Mesodermal cell (in vitro differentiated cells): ENCODE results near the gene DST.

ENCODE experiments used
- H3K27ac ChIP-seq: 2 replicates; pipeline ENCODE4 v1.7.0; 2013; ENCODE audit warnings: mild to moderate bottlenecking, low read depth, low read length, moderate library complexity; ENCODE audit not compliant: severe bottlenecking
- H3K36me3 ChIP-seq: 2 replicates; pipeline ENCODE4 v1.7.1; 2013; ENCODE audit warnings: mild to moderate bottlenecking, low read length, moderate library complexity; ENCODE audit not compliant: control insufficient read depth, insufficient read depth
- H3K4me1 ChIP-seq: one replicate; pipeline ENCODE4 v1.7.1; 2013; ENCODE audit warnings: mild to moderate bottlenecking, low read length; ENCODE audit not compliant: insufficient read depth, control insufficient read depth, poor library complexity, severe bottlenecking
- H3K4me3 ChIP-seq: 2 replicates; pipeline ENCODE4 v1.7.0; 2013; ENCODE audit warnings: low read length, control low read depth, mild to moderate bottlenecking; ENCODE audit not compliant: insufficient read depth, poor library complexity, severe bottlenecking; ENCODE audit errors: extremely low read depth
- H3K9me3 ChIP-seq: 2 replicates; pipeline ENCODE4 v1.7.1; 2013; ENCODE audit warnings: mild to moderate bottlenecking, low read length, moderate library complexity; ENCODE audit not compliant: control insufficient read depth
- WGBS, 2 experiments: methylation state at CpG; one replicate each; pipeline ENCODE4 v1.1.5; 2013; ENCODE audit warnings: missing lambda C conversion rate in 2 of 2; ENCODE audit not compliant: insufficient coverage in 2 of 2; 5-methylcytosine and 5-hydroxymethylcytosine counted together

DST gene

GRCh38 chr6:56517155-56517745 lies 125.4 kb downstream of the DST start:
- Histone ChIP-seq H3K4me1 (no peaks in the 10 kb centered on the region), H3K9me3 (no peaks in the 10 kb centered on the region), H3K4me3 (no peak overlapping the region), H3K36me3 (peaks cover 30% of the 10 kb centered on the region), H3K27ac (no peak overlapping the region)
- WGBS, 2 experiments = 94 to 100% methylated on average over 1 to 4 of the region's 5 CpGs

GRCh38 chr6:56516003-56516402 lies 126.7 kb downstream of the DST start:
- Histone ChIP-seq H3K9me3 (no peaks in the 10 kb centered on the region), H3K4me1 (no peaks in the 10 kb centered on the region), H3K4me3 (no peak overlapping the region), H3K36me3 (peaks cover 30% of the 10 kb centered on the region), H3K27ac (no peak overlapping the region)
- WGBS, 2 experiments = no CpG with 5 or more reads among the region's 1 CpG

- Histone ChIP-seq H3K27ac (no peak overlapping the region), H3K36me3 (peaks cover 30% of the 10 kb centered on the region), H3K4me1 (no peaks in the 10 kb centered on the region), H3K4me3 (no peak overlapping the region), H3K9me3 (no peaks in the 10 kb centered on the region)
- 93 to 100% methylated on average over 1 to 3 of the region's 7 CpGs for WGBS, 2 experiments
Measured at GRCh38 chr6:56515081-56515905, 127.4 kb downstream of the DST start.

GRCh38 chr6:56514395-56514794 lies 128.3 kb downstream of the DST start:
- Histone ChIP-seq H3K4me1 (no peaks in the 10 kb centered on the region), H3K36me3 (peaks cover 31% of the 10 kb centered on the region), H3K4me3 (no peak overlapping the region), H3K27ac (no peak overlapping the region), H3K9me3 (no peaks in the 10 kb centered on the region)
- WGBS, 2 experiments = 0% methylated on average over 1 of the region's 2 CpGs; no CpG with 5 or more reads in 1 of the 2 experiments

GRCh38 chr6:56513631-56514030 lies 129.1 kb downstream of the DST start:
- H3K4me3 ChIP-seq = no peak overlapping the region
- H3K4me1 ChIP-seq = no peaks in the 10 kb centered on the region
- H3K9me3 ChIP-seq = no peaks in the 10 kb centered on the region
- no CpG with 5 or more reads among the region's 1 CpG for WGBS, 2 experiments
- H3K36me3 ChIP-seq = peaks cover 36% of the 10 kb centered on the region
- no peak overlapping the region for H3K27ac ChIP-seq

GRCh38 chr6:56511591-56511990 lies 131.1 kb downstream of the DST start:
- no peak overlapping the region for H3K27ac ChIP-seq
- WGBS, 2 experiments = 100% methylated on average over 1 of the region's 2 CpGs
- peaks cover 53% of the 10 kb centered on the region for H3K36me3 ChIP-seq
- H3K9me3 ChIP-seq = no peaks in the 10 kb centered on the region
- H3K4me3 ChIP-seq = no peak overlapping the region
- H3K4me1 ChIP-seq = no peaks in the 10 kb centered on the region

- no peak overlapping the region for H3K4me3 ChIP-seq
- peaks cover 58% of the 10 kb centered on the region for H3K36me3 ChIP-seq
- WGBS, 2 experiments = 94% methylated on average over 2 to 3 of the region's 3 CpGs
- H3K27ac ChIP-seq = no peak overlapping the region
- no peaks in the 10 kb centered on the region for H3K4me1 ChIP-seq
- H3K9me3 ChIP-seq = no peaks in the 10 kb centered on the region
Measured at GRCh38 chr6:56510984-56511531, 131.6 kb downstream of the DST start.

- Histone ChIP-seq H3K36me3 (peaks cover 51% of the 10 kb centered on the region), H3K4me3 (no peak overlapping the region), H3K27ac (no peak overlapping the region), H3K4me1 (no peaks in the 10 kb centered on the region), H3K9me3 (no peaks in the 10 kb centered on the region)
- no CpG with 5 or more reads among the region's 3 CpGs for WGBS, 2 experiments
Measured at GRCh38 chr6:56509031-56509430, 133.7 kb downstream of the DST start.

- Histone ChIP-seq H3K4me1 (no peaks in the 10 kb centered on the region), H3K9me3 (no peaks in the 10 kb centered on the region), H3K4me3 (no peak overlapping the region), H3K36me3 (peaks cover 45% of the 10 kb centered on the region), H3K27ac (no peak overlapping the region)
- WGBS, 2 experiments = 90 to 96% methylated on average over 4 of the region's 4 CpGs
Measured at GRCh38 chr6:56507517-56507916, 135.2 kb downstream of the DST start.

GRCh38 chr6:56505512-56506260 lies 137.0 kb downstream of the DST start:
- WGBS, 2 experiments = no CpG with 5 or more reads among the region's 2 CpGs
- no peak overlapping the region for H3K27ac ChIP-seq
- no peaks in the 10 kb centered on the region for H3K4me1 ChIP-seq
- H3K4me3 ChIP-seq = no peak overlapping the region
- peaks cover 45% of the 10 kb centered on the region for H3K36me3 ChIP-seq
- H3K9me3 ChIP-seq = no peaks in the 10 kb centered on the region
